ENCODE measurements around the gene VEGFA.

- no peak for TF ChIP-seq POLR2A (IDR thresholded peaks at IDR 0.05; ENCODE audit: low read depth, low read length)
- no peak for TF ChIP-seq POLR2AphosphoS5 (IDR thresholded peaks at IDR 0.05; ENCODE audit: low read depth, low read length)
Measured at GRCh38 chr6:43824703-43825064, 54.7 kb downstream of the VEGFA start.
